Testis (tissue), 3 donors: ENCODE measurements around the gene MRPL20. TPM values are rescaled to one million over a fixed set of nuclear protein-coding genes. Genes with fewer than 3 reads are reported as not detected.

Experiments
- DNase-seq: peaks from one replicate; pipeline ENCODE4 v3.0.0-alpha.2; 2019
- H3K27ac ChIP-seq, 2 donors: fragments of 200-600 bp; sonication (generic); one replicate each; pipeline ENCODE4 v1.5.1; 2019
- H3K27me3 ChIP-seq: fragments of 200-600 bp; sonication (generic); one replicate; pipeline ENCODE4 v1.5.1; 2019
- H3K36me3 ChIP-seq: fragments of 200-600 bp; sonication (generic); one replicate; pipeline ENCODE4 v1.5.1; 2017; ENCODE audit warnings: low read depth; ENCODE audit errors: missing control alignments
- H3K4me1 ChIP-seq: fragments of 200-600 bp; sonication (generic); one replicate; pipeline ENCODE4 v1.5.1; 2019
- H3K4me3 ChIP-seq, 2 donors: fragments of 200-600 bp; sonication (generic); one replicate each; pipeline ENCODE4 v1.5.1; 2017 to 2019
- H3K9me3 ChIP-seq: fragments of 200-600 bp; sonication (generic); one replicate; pipeline ENCODE4 v1.5.1; 2017
- POLR2A ChIP-seq: fragments of 450-650 bp; IDR thresholded peaks from one replicate; pipeline ENCODE4 v1.6.1; 2017; ENCODE audit warnings: antibody characterized with exemption, mild to moderate bottlenecking, moderate library complexity
- WGBS, 2 donors: methylation state at CpG; one replicate each; pipeline ENCODE4 v1.1.5; 2018; 5-methylcytosine and 5-hydroxymethylcytosine counted together
- intact Hi-C: fragments of 100-400 bp; cut with DNase I; formaldehyde crosslinking; loops from one replicate; pipeline ENCODE4 v1.15.1; 2023; ENCODE audit warnings: low total_unique reads
- polyA plus RNA-seq: library from polyadenylated mRNA; stranded (reverse); fragments of 350-450 nt; fragmentation: Illumina TruSeq; extraction: RNeasy Lipid Tissue Mini Kit (QIAGEN cat#74804); gene quantifications from one replicate; pipeline ENCODE4 v1.2.3, GENCODE V29; 2014; ENCODE audit warnings: low read depth, low replicate concordance; ENCODE audit not compliant: insufficient read depth
- total RNA-seq, 2 donors: library from RNA; depleted of rRNA; stranded (reverse); fragments of >200 nt; gene quantifications; one replicate each; pipeline ENCODE4 v1.2.3, GENCODE V29; 2016
- TF ChIP-seq, protein P1 (sequence below), 3 experiments: fragments of 450-650 bp in 2 of 3; fragments of 200-600 bp in 1 of 3; sonication (generic) in 1 of 3; IDR thresholded peaks; one replicate each; pipeline ENCODE4 v1.5.1; 2016 to 2019; ENCODE audit warnings: antibody characterized with exemption in 3 of 3, mild to moderate bottlenecking in 2 of 3, moderate library complexity in 1 of 3

MRPL20 gene
- total and polyA plus RNA-seq, 3 donors from 2014 or later = 104 to 123 (median 110) TPM

GRCh38 chr1:1399187-1399871 lies 7.8 kb downstream of the MRPL20 start, which contains the start of gene CCNL2:
TSS of gene CCNL2 (minus strand) at chr1:1399335. CDS start at chr1:1399306, 29 bp downstream.
- intact Hi-C loops = no loop called here
- TF ChIP-seq POLR2A = no peak
- TF ChIP-seq, protein P1, sequence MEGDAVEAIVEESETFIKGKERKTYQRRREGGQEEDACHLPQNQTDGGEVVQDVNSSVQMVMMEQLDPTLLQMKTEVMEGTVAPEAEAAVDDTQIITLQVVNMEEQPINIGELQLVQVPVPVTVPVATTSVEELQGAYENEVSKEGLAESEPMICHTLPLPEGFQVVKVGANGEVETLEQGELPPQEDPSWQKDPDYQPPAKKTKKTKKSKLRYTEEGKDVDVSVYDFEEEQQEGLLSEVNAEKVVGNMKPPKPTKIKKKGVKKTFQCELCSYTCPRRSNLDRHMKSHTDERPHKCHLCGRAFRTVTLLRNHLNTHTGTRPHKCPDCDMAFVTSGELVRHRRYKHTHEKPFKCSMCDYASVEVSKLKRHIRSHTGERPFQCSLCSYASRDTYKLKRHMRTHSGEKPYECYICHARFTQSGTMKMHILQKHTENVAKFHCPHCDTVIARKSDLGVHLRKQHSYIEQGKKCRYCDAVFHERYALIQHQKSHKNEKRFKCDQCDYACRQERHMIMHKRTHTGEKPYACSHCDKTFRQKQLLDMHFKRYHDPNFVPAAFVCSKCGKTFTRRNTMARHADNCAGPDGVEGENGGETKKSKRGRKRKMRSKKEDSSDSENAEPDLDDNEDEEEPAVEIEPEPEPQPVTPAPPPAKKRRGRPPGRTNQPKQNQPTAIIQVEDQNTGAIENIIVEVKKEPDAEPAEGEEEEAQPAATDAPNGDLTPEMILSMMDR (IDR thresholded peaks at IDR 0.05) = peak; percentile 53 to 68 (median 59)
- Histone ChIP-seq H3K36me3 (no peaks in the 10 kb centered on the region), H3K4me3 (peak within 1 kb of the TSS; percentile 93 to 100), H3K27ac (peak within 1 kb of the TSS; percentile 70 to 86), H3K4me1 (peaks cover 18% of the 10 kb centered on the region), H3K9me3 (no peaks in the 10 kb centered on the region), H3K27me3 (no peaks in the 10 kb centered on the region)
- 1 to 3% methylated on average over 6 to 75 of the region's 86 CpGs for WGBS, 2 donors
- DNase-seq = peak; percentile 98

DNA sequence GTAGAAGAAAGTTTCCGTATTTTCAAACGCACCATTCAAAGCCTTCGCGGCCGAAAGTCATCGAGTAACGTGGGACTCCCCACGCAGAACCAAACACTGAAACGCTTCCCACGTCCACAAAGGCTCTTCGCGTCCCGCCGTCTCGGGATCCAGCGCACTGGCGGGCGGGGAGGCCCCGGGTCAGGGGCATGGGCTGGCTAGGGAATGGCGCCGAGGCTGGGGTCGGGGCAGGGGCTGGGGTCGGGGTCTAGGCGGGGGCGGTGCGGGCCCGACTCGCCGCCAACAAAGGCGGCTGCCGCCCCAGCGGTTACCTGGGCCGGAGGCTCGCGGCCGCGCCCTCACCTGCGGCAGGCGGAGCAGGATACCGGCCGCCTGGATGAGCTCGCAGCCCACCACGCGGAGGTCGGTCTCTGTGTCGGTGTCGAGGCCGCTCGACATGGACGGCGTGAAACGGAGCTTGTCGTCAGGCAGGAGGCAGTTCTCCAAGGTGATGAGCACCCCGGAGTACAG lies 8.4 kb downstream of the MRPL20 start:
- no peaks in the 10 kb centered on the region for H3K9me3 ChIP-seq
- peaks cover 18% of the 10 kb centered on the region for H3K4me1 ChIP-seq
- TF ChIP-seq POLR2A = no peak
- TF ChIP-seq, protein P1 (IDR thresholded peaks at IDR 0.05) = no peak
- 0 to 1% methylated on average over 16 to 19 of the region's 54 CpGs for WGBS, 2 donors
- H3K4me3 ChIP-seq = peak overlapping the region; percentile 93 to 100
- intact Hi-C loops = no loop called here
- peak overlapping the region; percentile 70 to 86 for H3K27ac ChIP-seq
- no peaks in the 10 kb centered on the region for H3K36me3 ChIP-seq
- no peaks in the 10 kb centered on the region for H3K27me3 ChIP-seq
- no peak for DNase-seq

DNA sequence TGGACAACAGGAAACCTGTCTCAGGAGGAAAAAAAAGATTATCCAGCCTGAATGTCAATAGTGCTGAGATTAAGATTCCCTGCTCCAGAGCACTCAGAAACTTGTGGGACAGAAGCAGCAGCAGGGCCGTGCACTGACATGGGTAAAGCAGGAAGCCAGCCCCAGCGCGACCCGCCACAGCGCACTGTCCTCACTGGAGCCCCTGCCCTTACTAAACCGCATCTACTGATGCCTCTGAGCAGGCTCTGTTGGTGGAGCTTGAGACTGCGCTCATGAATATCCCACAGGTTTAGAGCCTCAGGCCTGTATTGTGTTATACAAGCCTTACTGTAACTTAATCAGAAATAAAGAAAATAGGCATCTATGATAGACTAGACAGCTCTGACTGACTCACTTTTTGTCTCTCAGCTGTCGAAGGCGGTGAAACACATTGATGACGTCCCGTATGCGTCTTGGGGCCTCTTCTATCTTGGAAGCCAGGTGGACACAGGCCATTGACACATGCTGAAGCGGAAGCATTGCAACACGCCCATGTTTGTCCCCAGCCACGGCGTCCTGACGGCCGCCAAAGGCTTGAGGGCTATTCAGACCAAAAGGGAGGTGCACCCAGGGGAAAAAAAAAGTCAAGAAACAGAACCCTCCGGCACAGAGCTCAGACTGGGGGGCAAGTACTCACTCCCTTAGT lies 9.1 kb downstream of the MRPL20 start:
- Histone ChIP-seq H3K9me3 (no peaks in the 10 kb centered on the region), H3K4me1 (peaks cover 18% of the 10 kb centered on the region), H3K27ac (no peak overlapping the region), H3K27me3 (no peaks in the 10 kb centered on the region), H3K36me3 (no peaks in the 10 kb centered on the region), H3K4me3 (peak overlapping the region; percentile 93 to 100)
- intact Hi-C loops = no loop called here
- no peak for DNase-seq
- TF ChIP-seq, protein P1 (IDR thresholded peaks at IDR 0.05) = no peak
- TF ChIP-seq POLR2A = no peak
- WGBS, 2 donors = 28 to 33% methylated on average over 13 to 19 of the region's 19 CpGs

- H3K27ac ChIP-seq = no peak overlapping the region
- WGBS, 2 donors = 81 to 88% methylated on average over 11 of the region's 11 CpGs
These were observed 11.9 kb downstream of the MRPL20 start for GRCh38 chr1:1395166-1395565.

More at GRCh38 chr1:1395166-1395565, 11.9 kb downstream of the MRPL20 start:
- TF ChIP-seq POLR2A = no peak
- TF ChIP-seq, protein P1 (IDR thresholded peaks at IDR 0.05) = no peak
- DNase-seq = no peak
- no peaks in the 10 kb centered on the region for H3K27me3 ChIP-seq
- intact Hi-C loops = no loop called here
- no peaks in the 10 kb centered on the region for H3K9me3 ChIP-seq
- no peaks in the 10 kb centered on the region for H3K36me3 ChIP-seq
- peaks cover 14% of the 10 kb centered on the region for H3K4me1 ChIP-seq
- H3K4me3 ChIP-seq = no peak overlapping the region
